HCT116 (cell line): ENCODE measurements around the gene OBSL1. TPM values are rescaled to one million over a fixed set of nuclear protein-coding genes. Genes with fewer than 3 reads are reported as not detected.

Source experiments
- ATAC-seq: fragments of 200-7000 bp; cut with Tn5 transposase; 2 replicates; pipeline ENCODE4 v1.9.1; 2020; ENCODE audit warnings: mild to moderate bottlenecking, moderate library complexity
- BruUV-seq: library from RNA; stranded (reverse); fragments of 400-500 nt; replicated peaks from 2 replicates; lab custom pipeline; 2021; lab: Mats Ljungman, UMichigan
- CTCF ChIA-PET: fragments of 300-600 bp; sonication (Branson Sonifier 250); formaldehyde crosslinking; loops from one replicate; lab custom pipeline; 2021; ENCODE audit warnings: antibody characterized with exemption; lab: Charles Lee
- POLR2A ChIA-PET: fragments of 300-600, 350-600 bp; sonication (Branson Sonifier 250); formaldehyde crosslinking; loops from one replicate; lab custom pipeline; 2021; ENCODE audit warnings: antibody characterized with exemption; lab: Charles Lee
- RAD21 ChIA-PET, 2 experiments: fragments of 300-600 bp; sonication (Branson Sonifier 250); formaldehyde crosslinking; loops; one replicate each; lab custom pipeline; 2023; ENCODE audit warnings: low total read pairs in 2 of 2; ENCODE audit not compliant: uncharacterized antibody in 2 of 2, unreplicated experiment in 2 of 2, low non-redundant PET in 1 of 2; lab: Charles Lee
- DNase-seq: peaks from one replicate; pipeline ENCODE4 v3.0.0-alpha.2; 2010; ENCODE audit warnings: low read depth, low spot score
- H2AFZ ChIP-seq: fragments of 200-600 bp; shearing (Covaris generic), sonication (generic); 2 replicates; pipeline ENCODE4 v1.6.1; 2017; ENCODE audit warnings: low read depth, mixed run types, mixed read lengths, antibody characterized with exemption, low read length; ENCODE audit not compliant: poor library complexity, severe bottlenecking
- H3K27ac ChIP-seq: 2 replicates; pipeline ENCODE4 v1.5.1; 2012; ENCODE audit warnings: low read depth, low read length
- H3K27me3 ChIP-seq: fragments of 200-600 bp; sonication (generic); 2 replicates; pipeline ENCODE4 v1.6.1; 2016; ENCODE audit warnings: mixed run types, low read length, mixed read lengths; ENCODE audit not compliant: insufficient read depth
- H3K36me3 ChIP-seq, 2 experiments: fragments of 200-500 bp in 1 of 2; fragments of 200-600 bp in 1 of 2; sonication (Bioruptor generic) in 1 of 2; sonication (generic) in 1 of 2; 2 replicates each; pipeline versions ENCODE4 v1.5.1 to v1.6.1; 2014 to 2016; ENCODE audit warnings: low read length in 2 of 2, inconsistent platforms in 1 of 2, mixed read lengths in 1 of 2, mixed run types in 1 of 2; ENCODE audit not compliant: insufficient read depth in 2 of 2, control insufficient read depth in 1 of 2
- H3K4me1 ChIP-seq, 2 experiments: fragments of 200-600 bp in 1 of 2; sonication (generic) in 1 of 2; 2 replicates each; pipeline versions ENCODE4 v1.5.1 to v1.6.1; 2012 to 2017; ENCODE audit warnings: low read length in 2 of 2, inconsistent platforms in 1 of 2, mild to moderate bottlenecking in 1 of 2, mixed read lengths in 1 of 2, mixed run types in 1 of 2, moderate library complexity in 1 of 2; ENCODE audit not compliant: insufficient read depth in 2 of 2, control insufficient read depth in 1 of 2
- H3K4me2 ChIP-seq: fragments of 200-600 bp; sonication (generic); 2 replicates; pipeline ENCODE4 v1.6.1; 2017; ENCODE audit warnings: mixed run types, low read length, mixed read lengths
- H3K4me3 ChIP-seq, 2 experiments: fragments of 200-600 bp in 1 of 2; sonication (generic) in 1 of 2; replicated peaks in 1 of 2; 2 replicates each; pipeline ENCODE4 v1.5.1; 2011 to 2016; ENCODE audit warnings: low read length in 2 of 2, control low read depth in 1 of 2, low read depth in 1 of 2, mild to moderate bottlenecking in 1 of 2, mixed read lengths in 1 of 2, mixed run types in 1 of 2
- H3K79me2 ChIP-seq: fragments of 200-600 bp; sonication (generic); 2 replicates; pipeline ENCODE4 v1.6.1; 2017; ENCODE audit warnings: mild to moderate bottlenecking, mixed run types, low read length, moderate library complexity, mixed read lengths; ENCODE audit not compliant: insufficient read depth
- H3K9ac ChIP-seq: fragments of 200-600 bp; sonication (generic); 2 replicates; pipeline ENCODE4 v1.6.1; 2016; ENCODE audit warnings: low read length, mixed read lengths
- H3K9me2 ChIP-seq: fragments of 200-600 bp; sonication (generic), shearing (Covaris generic); 2 replicates; pipeline ENCODE4 v1.6.1; 2017; ENCODE audit warnings: mixed run types, mild to moderate bottlenecking, moderate library complexity; ENCODE audit not compliant: insufficient read depth
- H3K9me3 ChIP-seq, 2 experiments: fragments of 200-500 bp in 1 of 2; fragments of 200-600 bp in 1 of 2; sonication (Bioruptor generic) in 1 of 2; sonication (generic) in 1 of 2; 2 replicates each; pipeline ENCODE4 v1.6.1; 2014 to 2017; ENCODE audit warnings: low read length in 2 of 2, mixed read lengths in 2 of 2, inconsistent platforms in 1 of 2, low read depth in 1 of 2, mild to moderate bottlenecking in 1 of 2, mixed run types in 1 of 2, moderate library complexity in 1 of 2; ENCODE audit not compliant: control insufficient read depth in 1 of 2, insufficient read depth in 1 of 2
- H4K20me1 ChIP-seq: fragments of 200-600 bp; sonication (generic), shearing (Covaris generic); 2 replicates; pipeline ENCODE4 v1.6.1; 2017; ENCODE audit warnings: mixed run types, mild to moderate bottlenecking, moderate library complexity; ENCODE audit not compliant: insufficient read depth
- ATF3 ChIP-seq: IDR thresholded peaks from 2 replicates; pipeline ENCODE4 v1.6.1; 2012
- CBX3 ChIP-seq: IDR thresholded peaks from 2 replicates; pipeline ENCODE4 v1.6.1; 2012; ENCODE audit warnings: low read depth
- EGR1 ChIP-seq: IDR thresholded peaks from 2 replicates; pipeline ENCODE4 v1.6.1; 2012; ENCODE audit warnings: low read depth
- ELF1 ChIP-seq: IDR thresholded peaks from 2 replicates; pipeline ENCODE4 v1.6.1; 2012; ENCODE audit warnings: low read depth, borderline replicate concordance
- EZH2 ChIP-seq: fragments of 200-600 bp; sonication (generic); IDR thresholded peaks from 2 replicates; pipeline ENCODE4 v1.6.1; 2017; ENCODE audit warnings: antibody characterized with exemption, mixed run types
- FOSL1 ChIP-seq: IDR thresholded peaks from 2 replicates; pipeline ENCODE4 v1.6.1; 2012; ENCODE audit warnings: low read depth
- JUND ChIP-seq: IDR thresholded peaks from 2 replicates; pipeline ENCODE4 v1.6.1; 2012
- MAX ChIP-seq: IDR thresholded peaks from 2 replicates; pipeline ENCODE4 v1.6.1; 2012
- POLR2A ChIP-seq: IDR thresholded peaks from 2 replicates; pipeline ENCODE4 v1.7.0; 2011; ENCODE audit warnings: borderline replicate concordance; ENCODE audit not compliant: insufficient read depth, insufficient read length; ENCODE audit errors: extremely low read depth
- RAD21 ChIP-seq: IDR thresholded peaks from 2 replicates; pipeline ENCODE4 v1.6.1; 2012; ENCODE audit warnings: low read depth, mild to moderate bottlenecking
- REST ChIP-seq: IDR thresholded peaks from 2 replicates; pipeline ENCODE4 v1.6.1; 2012; ENCODE audit warnings: low read depth
- SIN3A ChIP-seq: IDR thresholded peaks from 2 replicates; pipeline ENCODE4 v1.6.1; 2012; ENCODE audit warnings: low read depth
- SP1 ChIP-seq: IDR thresholded peaks from 2 replicates; pipeline ENCODE4 v1.6.1; 2012; ENCODE audit warnings: low read depth
- TCF7L2 ChIP-seq: IDR thresholded peaks from 2 replicates; pipeline ENCODE4 v1.7.0; 2011; ENCODE audit warnings: borderline replicate concordance, inconsistent platforms; ENCODE audit not compliant: insufficient read depth, insufficient read length; ENCODE audit errors: extremely low read depth
- YY1 ChIP-seq: IDR thresholded peaks from 2 replicates; pipeline ENCODE4 v1.6.1; 2011; ENCODE audit warnings: low read length, low read depth, moderate library complexity, mild to moderate bottlenecking; ENCODE audit not compliant: insufficient replicate concordance; ENCODE audit errors: extremely low read depth
- ZBTB33 ChIP-seq: IDR thresholded peaks from 2 replicates; pipeline ENCODE4 v1.6.1; 2011; ENCODE audit warnings: mild to moderate bottlenecking, low read length, moderate library complexity; ENCODE audit not compliant: insufficient replicate concordance; ENCODE audit errors: extremely low read depth
- ZFX ChIP-seq: fragments of 450-650 bp; IDR thresholded peaks from 2 replicates; pipeline ENCODE4 v1.6.1; 2017
- intact Hi-C: fragments of 100-400 bp; cut with micrococcal nuclease; formaldehyde crosslinking; loops from 2 replicates; pipeline ENCODE4 v1.10.0; 2022
- total RNA-seq: library from RNA; stranded (reverse); gene quantifications from one replicate; pipeline ENCODE4 v1.2.1, GENCODE V29; 2021; ENCODE audit not compliant: unreplicated experiment

OBSL1 gene
- total RNA-seq, 1 experiment from 2014 or later = 45.2 TPM

GRCh38 chr2:219561179-219562048, 9.9 kb downstream of the OBSL1 start:
- Histone ChIP-seq H3K4me2 (no peak overlapping the region), H3K79me2 (no peaks in the 10 kb centered on the region), H3K9me2 (no peaks in the 10 kb centered on the region), H2AFZ (no peak overlapping the region), H3K27ac (no peak overlapping the region), H3K4me1 (peaks cover 0 to 4% of the 10 kb centered on the region in 2 experiments; a peak in 1 of 4 replicates), H3K4me3 (no peak overlapping the region), H3K9ac (no peak overlapping the region), H3K9me3 (no peaks in the 10 kb centered on the region), H4K20me1 (no peaks in the 10 kb centered on the region), H3K27me3 (no peaks in the 10 kb centered on the region), H3K36me3 (no peaks in the 10 kb centered on the region)
- TF ChIP-seq ATF3 = no peak
- TF ChIP-seq RAD21 = no peak
- no peak for TF ChIP-seq ELF1
- no peak for TF ChIP-seq MAX
- TF ChIP-seq TCF7L2 = no peak
- TF ChIP-seq EGR1 = no peak
- TF ChIP-seq POLR2A = no peak
- TF ChIP-seq FOSL1 = no peak
- TF ChIP-seq SIN3A = no peak
- TF ChIP-seq REST = no peak
- TF ChIP-seq ZBTB33 = no peak
- no peak for TF ChIP-seq ZFX
- no peak for TF ChIP-seq EZH2
- no peak for TF ChIP-seq CBX3
- TF ChIP-seq YY1 = no peak
- no peak for TF ChIP-seq JUND
- no peak for TF ChIP-seq SP1
- ChIA-PET CTCF (interaction anchor here (1.6 to 2.6 kb wide), 4 partner anchors 10 to 20 kb away, joined by 5 to 16 read pairs (median 6); partner anchors contain the start of genes INHA and OBSL1), POLR2A (interaction anchor here (1.6 kb wide), 1 partner anchor 18 kb away, joined by 4 read pairs; the partner anchor contains the start of genes CHPF and TMEM198), RAD21 (no interaction called here)
- no TSS peak for BruUV-seq
- intact Hi-C loops = no loop called here
- ATAC-seq (no peak), DNase-seq (no peak)
